MV-4-11 (cell line): Measurements from ENCODE around the gene ZNF554.
"Not testable (repeated sequence)": the region's sequence is repeated elsewhere in the genome, so short reads cannot be mapped to it uniquely, and the experiment has no call there.

ENCODE experiments used
- DNase-seq: peaks from one replicate; lab custom pipeline; 2025; lab: John Stamatoyannopoulos, UW

Gene ZNF554

GRCh38 chr19:2790557-2791271 is 29.0 kb upstream of the ZNF554 start:
- DNase-seq = no peak

DNA sequence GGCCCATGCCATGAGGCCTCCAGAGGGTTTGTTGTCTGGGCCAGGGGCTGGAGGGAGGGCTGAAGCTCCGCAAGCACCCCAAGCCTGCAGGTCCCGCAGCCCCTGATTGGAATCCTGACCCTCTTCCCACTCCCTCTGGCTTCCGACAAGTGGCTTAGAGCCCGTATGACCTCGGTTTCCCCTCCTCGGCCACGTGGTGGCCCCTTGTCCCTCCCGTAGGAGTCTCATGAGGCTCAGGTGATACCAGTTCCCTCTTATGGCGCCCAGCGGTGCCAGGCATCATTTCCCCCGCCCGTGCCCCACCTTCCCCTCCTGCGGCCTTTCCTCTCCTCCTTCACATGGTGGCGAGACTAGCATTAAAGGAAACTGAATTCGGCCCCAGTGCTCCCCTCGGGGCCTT is 28.2 kb upstream of the ZNF554 start:
- no peak for DNase-seq

GRCh38 chr19:2791876-2792275 is 27.8 kb upstream of the ZNF554 start:
- no peak for DNase-seq

- DNase-seq = not testable (repeated sequence)
Observed at GRCh38 chr19:2792666-2793065, 27.0 kb upstream of the ZNF554 start.

DNA sequence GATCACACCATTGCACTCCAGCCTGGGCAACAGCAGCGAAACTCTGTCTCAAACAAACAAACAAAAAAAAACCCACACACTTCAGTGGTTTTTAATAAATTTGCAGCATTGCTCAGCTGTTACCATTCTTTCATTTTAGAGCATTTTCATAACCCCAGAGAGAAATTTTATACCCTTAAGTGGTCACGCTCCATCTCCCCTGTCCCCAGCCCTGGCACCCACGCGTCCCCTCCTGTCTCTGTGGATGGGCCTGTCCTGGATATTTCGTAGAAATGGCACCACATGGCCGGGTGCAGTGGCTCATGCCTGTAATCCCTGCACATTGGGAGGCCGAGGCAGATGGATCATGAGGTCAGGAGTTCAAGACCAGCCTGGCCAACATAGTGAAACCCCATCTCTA is 26.5 kb upstream of the ZNF554 start:
- DNase-seq = no peak

- DNase-seq = no peak
Observed at GRCh38 chr19:2793577-2793976, 26.1 kb upstream of the ZNF554 start.

DNA sequence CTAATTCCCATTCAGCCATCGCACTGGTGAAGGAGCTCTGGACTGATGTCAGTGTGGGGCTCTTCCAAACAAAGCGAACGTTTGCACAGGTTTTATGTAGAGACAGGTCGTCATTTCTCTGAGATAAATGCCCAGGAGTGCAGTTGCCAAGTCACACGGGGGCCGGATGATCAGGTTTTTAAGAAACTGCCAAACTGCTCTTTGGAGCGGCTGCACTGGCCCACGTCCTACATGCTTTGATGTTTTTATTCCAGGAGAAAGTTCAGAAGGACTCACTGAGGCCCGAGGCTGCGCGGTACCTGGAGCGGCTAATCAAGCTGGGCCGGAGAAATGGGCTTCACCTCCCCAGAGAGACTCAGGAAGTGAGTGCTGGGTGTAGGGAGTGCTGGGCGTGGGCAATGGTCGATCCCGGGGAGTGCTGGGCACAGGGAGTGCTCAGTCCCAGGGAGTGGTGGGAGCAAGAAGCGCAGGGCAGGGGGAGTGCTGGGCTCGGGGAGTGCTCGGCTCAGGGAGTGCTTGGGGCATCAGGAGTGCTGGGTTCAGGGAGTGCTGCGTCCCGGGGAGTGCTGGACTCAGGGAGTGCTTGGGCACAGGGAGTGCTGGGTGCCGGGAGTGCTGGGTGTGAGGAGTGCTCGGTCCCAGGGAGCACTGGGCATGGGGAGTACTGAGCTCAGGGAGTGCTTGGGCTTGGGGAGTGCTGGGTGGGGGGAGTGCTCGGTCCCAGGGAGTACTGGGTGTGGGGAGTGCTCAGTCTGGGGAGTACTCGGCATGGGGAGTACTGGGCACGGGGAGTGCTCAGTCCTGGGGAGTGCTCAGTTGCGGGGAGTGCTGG is 23.6 kb upstream of the ZNF554 start:
- DNase-seq = no peak

- no peak for DNase-seq
Observed at GRCh38 chr19:2796659-2797266, 22.9 kb upstream of the ZNF554 start.

DNA sequence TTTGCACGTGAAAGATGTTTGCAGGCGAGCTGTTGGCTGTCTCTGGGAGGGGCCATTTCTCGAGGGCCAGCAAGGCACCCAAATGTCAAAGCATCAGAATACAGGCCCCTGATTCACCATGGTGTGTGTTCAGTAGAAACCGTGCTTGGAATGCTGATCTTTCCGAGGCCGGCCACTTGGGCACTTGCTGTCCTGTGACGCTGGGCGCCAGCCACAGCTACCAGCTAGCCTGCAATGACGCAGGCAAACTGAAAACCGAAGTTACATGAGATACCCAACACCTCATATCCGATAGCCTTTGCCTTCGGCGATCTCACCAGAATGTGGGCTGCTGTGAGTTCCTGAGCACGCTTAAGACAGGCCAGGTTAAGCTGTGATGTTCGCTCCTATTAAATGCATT is 22.4 kb upstream of the ZNF554 start:
- DNase-seq = no peak

- DNase-seq = peak; percentile 86
Observed at GRCh38 chr19:2798158-2798685, 21.4 kb upstream of the ZNF554 start.

GRCh38 chr19:2798733-2799132 is 20.9 kb upstream of the ZNF554 start:
- DNase-seq = peak; percentile 62

DNA sequence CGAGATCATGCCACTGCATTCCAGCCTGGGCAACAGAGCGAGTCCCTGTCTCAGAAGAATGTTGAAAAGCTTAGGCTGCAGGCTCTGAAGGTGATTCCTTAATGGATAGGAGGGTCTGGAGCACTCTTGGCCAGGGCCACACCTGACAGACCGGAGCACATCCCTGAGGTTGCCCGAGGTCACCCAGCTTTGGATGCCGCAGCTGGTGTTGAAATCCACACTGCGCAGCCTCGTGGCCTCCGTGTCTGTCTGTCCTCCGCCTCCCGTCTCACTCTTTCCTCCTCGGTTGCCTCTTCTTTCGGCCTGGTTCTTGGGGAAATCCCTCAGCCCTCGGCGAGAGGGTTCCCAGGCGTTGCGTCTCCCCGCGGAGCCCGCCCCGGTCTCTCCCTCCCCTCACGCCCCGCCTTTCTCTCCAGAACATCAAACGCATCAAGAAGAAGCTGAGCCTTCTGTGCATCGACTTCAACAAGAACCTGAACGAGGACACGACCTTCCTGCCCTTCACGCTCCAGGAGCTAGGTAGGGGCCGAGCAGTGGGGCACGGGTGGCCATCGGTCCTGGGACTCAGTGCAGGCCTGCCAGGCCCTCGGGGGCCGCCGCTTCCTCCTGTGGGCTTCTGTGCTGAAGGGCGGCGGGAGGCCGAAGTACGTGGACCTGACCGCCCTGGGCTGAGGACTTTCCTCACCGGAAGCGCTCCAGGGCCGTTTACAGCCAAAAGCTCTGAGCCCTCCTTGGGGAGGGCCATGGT is 20.2 kb upstream of the ZNF554 start:
- DNase-seq = no peak

GRCh38 chr19:2800506-2800905 is 19.2 kb upstream of the ZNF554 start:
- no peak for DNase-seq

- DNase-seq = no peak
Observed at GRCh38 chr19:2802826-2803225, 16.8 kb upstream of the ZNF554 start.

DNA sequence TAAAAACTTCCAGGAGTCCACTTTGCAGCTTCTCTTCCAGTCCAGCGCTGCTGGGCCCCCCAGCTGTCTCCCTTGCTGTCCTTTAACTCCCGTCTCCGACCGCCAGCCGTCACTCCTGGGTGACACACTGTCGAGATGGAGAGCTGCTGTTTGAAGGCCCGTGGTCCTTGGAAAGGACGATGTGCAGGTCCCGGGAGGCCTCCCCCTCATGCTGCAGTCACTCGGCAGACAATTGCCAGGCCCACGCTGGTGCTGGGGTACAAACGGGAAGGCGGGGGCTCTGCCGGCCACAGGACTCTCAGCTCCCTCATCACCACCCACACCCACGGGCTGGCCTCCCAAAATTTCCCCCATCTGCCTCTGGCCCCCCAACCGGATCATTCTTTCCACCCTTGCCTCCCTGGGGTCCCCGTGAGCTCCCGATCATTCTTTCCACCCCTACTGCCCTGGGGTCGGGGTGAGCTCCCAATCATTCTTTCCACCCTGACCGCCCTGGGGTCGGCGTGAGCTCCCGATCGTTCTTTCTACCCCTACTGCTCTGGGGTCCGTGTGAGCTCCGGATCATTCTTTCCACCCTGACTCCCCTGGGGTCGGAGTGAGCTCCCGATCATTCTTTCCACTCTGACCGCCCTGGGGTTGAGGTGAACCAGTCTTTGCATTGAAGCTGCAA is 16.0 kb upstream of the ZNF554 start:
- no peak for DNase-seq

DNA sequence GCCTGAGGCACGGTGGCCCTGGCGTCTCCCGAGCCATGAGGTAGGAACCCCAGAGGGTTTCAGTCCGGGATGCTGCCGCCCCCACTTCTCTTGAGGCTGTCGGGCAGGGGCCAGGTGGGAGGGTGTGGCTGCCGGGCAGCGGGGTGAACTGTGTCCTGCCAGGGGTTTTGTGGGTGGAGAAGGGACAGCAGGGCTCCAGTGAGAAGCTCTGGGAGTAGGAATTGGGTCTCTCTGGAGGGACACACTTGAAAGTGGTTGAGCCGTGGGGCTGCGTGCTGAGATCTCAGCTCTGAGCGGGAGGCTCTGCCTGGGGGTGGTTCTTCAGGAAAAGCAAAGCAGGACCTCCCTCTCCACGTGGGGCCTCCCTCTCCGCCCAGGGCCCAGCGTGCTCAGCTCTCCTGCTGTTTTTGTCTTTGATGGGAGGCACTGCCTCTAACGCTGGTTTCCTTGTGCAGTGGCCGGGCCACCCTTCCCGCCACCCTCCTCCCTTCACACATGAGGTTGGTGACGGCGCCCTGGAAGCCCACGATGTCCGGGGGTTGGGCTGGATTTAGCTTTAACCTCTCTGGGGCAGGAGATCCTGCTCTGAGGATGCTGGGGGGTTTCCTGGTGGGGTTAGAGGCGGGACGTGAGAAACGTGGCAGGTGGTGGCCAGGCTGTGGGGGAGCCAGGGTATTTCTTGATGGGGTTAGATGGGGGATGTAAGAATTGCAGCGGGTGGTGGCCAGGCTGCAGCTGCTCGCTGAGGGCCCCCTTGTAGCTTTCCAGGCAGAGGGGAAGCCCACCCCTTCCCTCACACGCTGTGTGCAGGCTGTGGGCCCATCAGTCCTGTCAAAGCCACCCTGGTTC is 15.3 kb upstream of the ZNF554 start:
- DNase-seq = no peak

- no peak for DNase-seq
Observed at GRCh38 chr19:2805261-2805900, 14.3 kb upstream of the ZNF554 start.

- no peak for DNase-seq
Observed at GRCh38 chr19:2805991-2806649, 13.5 kb upstream of the ZNF554 start.

GRCh38 chr19:2806736-2807378 is 12.8 kb upstream of the ZNF554 start:
- no peak for DNase-seq
